Neural crest cell (in vitro differentiated cells): ENCODE data around the gene SDC3. TPM values are rescaled to one million over a fixed set of nuclear protein-coding genes. Genes with fewer than 3 reads are reported as not detected.
"Not testable (repeated sequence)": the region's sequence is repeated elsewhere in the genome, so short reads cannot be mapped to it uniquely, and the experiment has no call there.

Source experiments
- DNase-seq: peaks from one replicate; pipeline ENCODE4 v3.0.0; 2021; ENCODE audit warnings: low read depth, mixed read lengths, low spot score
- H3K27ac Mint-ChIP-seq: one replicate; pipeline ENCODE4 v1.8.0; 2021; ENCODE audit warnings: mild to moderate bottlenecking, mixed read lengths; ENCODE audit not compliant: unreplicated experiment
- H3K27me3 Mint-ChIP-seq: 2 replicates; pipeline ENCODE4 v1.8.0; 2021; ENCODE audit warnings: low read depth, mild to moderate bottlenecking, mixed read lengths
- H3K36me3 Mint-ChIP-seq: 2 replicates; pipeline ENCODE4 v1.8.0; 2021; ENCODE audit warnings: low read depth, mild to moderate bottlenecking, mixed read lengths
- H3K4me1 Mint-ChIP-seq: 2 replicates; pipeline ENCODE4 v1.8.0; 2021; ENCODE audit warnings: mixed read lengths
- H3K4me3 Mint-ChIP-seq: one replicate; pipeline ENCODE4 v1.8.0; 2021; ENCODE audit warnings: mild to moderate bottlenecking, mixed read lengths
- H3K9me3 Mint-ChIP-seq: 2 replicates; pipeline ENCODE4 v1.8.0; 2021; ENCODE audit warnings: mixed read lengths
- total RNA-seq: library from RNA; stranded (reverse); gene quantifications from 2 replicates; pipeline ENCODE4 v1.2.1, GENCODE V29; 2021
- TF ChIP-seq, protein P1 (sequence below): fragments of 200-600 bp; sonication (generic); conservative IDR thresholded peaks from 2 replicates; pipeline ENCODE4 v1.5.0; 2021; ENCODE audit warnings: antibody characterized with exemption, mild to moderate bottlenecking

SDC3 gene
- total RNA-seq, 1 donor from 2014 or later, result 129 TPM

DNA sequence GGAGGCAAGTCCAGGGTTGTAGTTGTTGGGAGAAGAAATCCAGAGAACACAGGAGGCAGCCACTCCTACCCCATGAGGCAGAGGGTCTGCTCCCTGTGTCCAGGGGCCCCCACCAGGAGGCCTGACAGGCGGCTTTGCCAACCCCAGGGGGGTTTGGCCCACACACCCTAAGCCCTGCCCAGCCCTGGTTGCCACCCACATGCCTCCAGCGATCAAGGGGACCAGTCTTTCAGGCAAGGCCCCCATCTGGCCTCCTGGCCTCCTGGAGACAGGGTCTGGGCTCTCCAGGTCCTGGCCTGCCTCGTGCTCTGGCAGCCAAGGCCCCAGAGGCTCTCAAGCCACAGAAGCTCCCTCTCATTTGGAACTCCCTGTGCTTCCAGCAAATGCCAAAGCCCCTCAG lies 38.5 kb downstream of the SDC3 start:
- peaks cover 6% of the 10 kb centered on the region for H3K36me3 Mint-ChIP-seq
- H3K4me3 Mint-ChIP-seq, result no peak overlapping the region
- TF ChIP-seq, protein P1, sequence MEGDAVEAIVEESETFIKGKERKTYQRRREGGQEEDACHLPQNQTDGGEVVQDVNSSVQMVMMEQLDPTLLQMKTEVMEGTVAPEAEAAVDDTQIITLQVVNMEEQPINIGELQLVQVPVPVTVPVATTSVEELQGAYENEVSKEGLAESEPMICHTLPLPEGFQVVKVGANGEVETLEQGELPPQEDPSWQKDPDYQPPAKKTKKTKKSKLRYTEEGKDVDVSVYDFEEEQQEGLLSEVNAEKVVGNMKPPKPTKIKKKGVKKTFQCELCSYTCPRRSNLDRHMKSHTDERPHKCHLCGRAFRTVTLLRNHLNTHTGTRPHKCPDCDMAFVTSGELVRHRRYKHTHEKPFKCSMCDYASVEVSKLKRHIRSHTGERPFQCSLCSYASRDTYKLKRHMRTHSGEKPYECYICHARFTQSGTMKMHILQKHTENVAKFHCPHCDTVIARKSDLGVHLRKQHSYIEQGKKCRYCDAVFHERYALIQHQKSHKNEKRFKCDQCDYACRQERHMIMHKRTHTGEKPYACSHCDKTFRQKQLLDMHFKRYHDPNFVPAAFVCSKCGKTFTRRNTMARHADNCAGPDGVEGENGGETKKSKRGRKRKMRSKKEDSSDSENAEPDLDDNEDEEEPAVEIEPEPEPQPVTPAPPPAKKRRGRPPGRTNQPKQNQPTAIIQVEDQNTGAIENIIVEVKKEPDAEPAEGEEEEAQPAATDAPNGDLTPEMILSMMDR, result no peak
- H3K27ac Mint-ChIP-seq, result no peak overlapping the region
- peaks cover 30% of the 10 kb centered on the region for H3K4me1 Mint-ChIP-seq
- H3K27me3 Mint-ChIP-seq, result no peaks in the 10 kb centered on the region
- DNase-seq, result no peak
- H3K9me3 Mint-ChIP-seq, result no peaks in the 10 kb centered on the region

DNA sequence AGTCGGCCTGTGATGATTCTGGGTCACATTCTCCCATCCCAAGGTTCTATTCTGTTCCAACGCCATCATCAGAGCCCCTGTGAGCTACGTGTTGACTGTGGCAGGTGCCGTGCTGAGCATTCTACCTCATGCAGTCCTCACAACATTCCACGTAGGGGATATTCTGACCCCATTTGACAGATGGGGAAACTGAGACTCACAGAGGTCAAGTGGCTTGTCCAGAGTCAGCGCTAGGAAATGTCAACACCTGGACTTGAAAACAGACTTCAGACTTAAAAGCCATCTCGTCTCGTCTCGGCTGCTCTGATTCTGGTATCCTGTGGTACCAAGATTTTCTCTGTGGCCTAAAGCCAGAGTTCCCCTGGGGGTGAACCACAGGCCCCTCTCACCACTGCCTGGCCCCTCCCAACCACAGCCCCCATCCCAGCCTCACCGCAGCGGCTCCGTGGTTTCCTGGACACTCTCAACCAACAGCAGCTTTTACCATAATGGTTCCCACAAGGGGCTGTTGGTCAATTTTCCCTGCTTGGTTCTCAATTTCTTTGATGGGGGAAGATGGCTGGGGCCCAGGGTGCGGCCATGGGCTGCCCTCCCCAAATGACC lies 39.6 kb downstream of the SDC3 start:
- TF ChIP-seq, protein P1, result no peak
- H3K9me3 Mint-ChIP-seq, result no peaks in the 10 kb centered on the region
- H3K36me3 Mint-ChIP-seq, result peaks cover 6% of the 10 kb centered on the region
- no peaks in the 10 kb centered on the region for H3K27me3 Mint-ChIP-seq
- H3K4me1 Mint-ChIP-seq, result peaks cover 37% of the 10 kb centered on the region
- no peak for DNase-seq
- no peak overlapping the region for H3K27ac Mint-ChIP-seq
- H3K4me3 Mint-ChIP-seq, result no peak overlapping the region

- DNase-seq, H3K36me3 Mint-ChIP-seq, H3K27me3 Mint-ChIP-seq, H3K27ac Mint-ChIP-seq, H3K4me3 Mint-ChIP-seq, H3K9me3 Mint-ChIP-seq: not testable (repeated sequence)
- peaks cover 32% of the 10 kb centered on the region for H3K4me1 Mint-ChIP-seq
These were observed 40.5 kb downstream of the SDC3 start for GRCh38 chr1:30868057-30868456.

- no peaks in the 10 kb centered on the region for H3K9me3 Mint-ChIP-seq
- peaks cover 30% of the 10 kb centered on the region for H3K4me1 Mint-ChIP-seq
- no peaks in the 10 kb centered on the region for H3K27me3 Mint-ChIP-seq
- no peak overlapping the region for H3K4me3 Mint-ChIP-seq
- H3K36me3 Mint-ChIP-seq, result peaks cover 2% of the 10 kb centered on the region
- DNase-seq, result no peak
- no peak overlapping the region for H3K27ac Mint-ChIP-seq
- TF ChIP-seq, protein P1, result no peak
These were observed 41.0 kb downstream of the SDC3 start for GRCh38 chr1:30867537-30867936.

DNA sequence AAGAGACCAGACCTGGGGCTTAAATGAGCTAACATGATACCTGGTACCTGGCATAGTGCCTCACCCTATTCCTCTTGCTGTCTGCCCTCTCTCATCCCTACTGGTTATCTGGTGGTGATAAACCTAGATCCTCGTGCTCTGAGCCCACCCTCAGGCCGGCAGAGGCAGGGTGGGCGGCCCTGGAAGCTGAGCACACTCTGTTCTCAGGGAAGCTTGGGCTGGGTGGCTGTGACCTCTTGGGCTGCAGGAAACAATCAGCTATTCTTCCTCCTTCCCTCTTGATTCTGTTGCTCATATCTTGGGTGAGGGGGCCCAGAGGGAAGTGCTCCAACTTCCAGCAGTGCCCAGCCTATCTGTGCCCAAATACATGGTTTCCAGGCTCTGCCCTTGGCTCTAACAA lies 42.0 kb downstream of the SDC3 start:
- Mint-ChIP-seq H3K4me3 (peak overlapping the region; percentile 39), H3K27me3 (no peaks in the 10 kb centered on the region), H3K9me3 (no peaks in the 10 kb centered on the region), H3K36me3 (no peaks in the 10 kb centered on the region), H3K4me1 (peaks cover 24% of the 10 kb centered on the region), H3K27ac (no peak overlapping the region)
- no peak for DNase-seq
- TF ChIP-seq, protein P1, result no peak

DNA sequence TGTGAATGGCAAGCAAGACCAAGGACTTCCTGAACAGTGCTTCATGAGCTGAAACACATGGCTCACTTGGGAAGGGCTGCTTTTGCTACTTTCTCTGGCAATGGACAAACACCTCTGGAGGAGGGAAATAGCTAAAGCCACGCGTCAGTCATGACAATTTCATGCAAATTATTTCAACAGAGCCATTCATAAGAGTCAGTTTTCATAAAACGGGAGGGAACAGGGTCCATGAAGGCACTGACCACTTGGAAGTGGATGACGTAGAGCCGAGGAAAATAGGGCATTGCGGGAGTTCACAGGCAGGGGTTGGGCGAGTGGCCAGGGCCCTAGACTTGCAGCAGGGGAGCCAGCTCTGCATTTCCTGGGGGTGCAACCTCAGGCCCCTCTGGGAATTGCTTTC lies 43.9 kb downstream of the SDC3 start:
- DNase-seq, result no peak
- Mint-ChIP-seq H3K36me3 (no peaks in the 10 kb centered on the region), H3K27me3 (no peaks in the 10 kb centered on the region), H3K27ac (no peak overlapping the region), H3K9me3 (no peaks in the 10 kb centered on the region), H3K4me3 (no peak overlapping the region), H3K4me1 (peaks cover 27% of the 10 kb centered on the region)
- TF ChIP-seq, protein P1, result no peak
